Measurements from ENCODE around the gene CDK18.

GRCh38 chr1:205535096-205535495 lies 30.6 kb downstream of the CDK18 start:
- no peak for TF ChIP-seq CTCF (IDR thresholded peaks at IDR 0.05)
- no peak for TF ChIP-seq POLR2A (IDR thresholded peaks at IDR 0.05)

Data from adrenal gland (tissue), 5 donors.